DOHH2 (cell line): ENCODE data around the gene CFAP157.

Source experiments
- EZH2phosphoT487 ChIP-seq: fragments of 200-600 bp; sonication (generic); IDR thresholded peaks from 2 replicates; pipeline ENCODE4 v1.6.1; 2017; ENCODE audit warnings: borderline replicate concordance, mild to moderate bottlenecking, antibody characterized with exemption, low read length, moderate library complexity, mixed read lengths
- TF ChIP-seq, protein P1 (sequence below): fragments of 200-600 bp; sonication (generic); IDR thresholded peaks from one replicate; pipeline ENCODE4 v1.5.1; 2014; ENCODE audit warnings: antibody characterized with exemption, mild to moderate bottlenecking, low read depth, low read length; ENCODE audit not compliant: poor library complexity, severe bottlenecking

DNA sequence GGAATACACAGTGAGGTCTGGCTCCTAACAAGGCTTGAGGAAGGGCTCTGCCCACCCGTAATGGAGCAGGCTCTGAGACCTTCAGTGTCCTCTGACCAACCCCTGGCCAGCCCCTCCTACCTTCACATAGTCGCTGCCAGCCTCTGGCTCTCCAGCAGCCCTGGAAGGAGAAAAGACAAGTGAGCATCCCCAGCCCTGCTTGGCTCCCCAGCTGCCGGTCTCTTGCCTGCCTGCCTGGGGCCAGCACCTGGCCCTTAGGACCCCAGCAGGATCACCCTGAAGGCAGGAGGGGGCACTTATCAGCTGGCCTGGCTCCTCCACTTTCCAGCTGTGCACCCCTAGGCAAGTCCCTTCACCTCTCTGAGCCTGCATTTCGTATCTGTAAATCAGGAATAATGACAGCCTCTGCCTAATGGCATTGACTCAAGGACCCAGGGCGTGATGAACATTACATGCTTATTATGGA is 54.7 kb downstream of the CFAP157 start:
- no peak for TF ChIP-seq EZH2phosphoT487
- TF ChIP-seq, protein P1, sequence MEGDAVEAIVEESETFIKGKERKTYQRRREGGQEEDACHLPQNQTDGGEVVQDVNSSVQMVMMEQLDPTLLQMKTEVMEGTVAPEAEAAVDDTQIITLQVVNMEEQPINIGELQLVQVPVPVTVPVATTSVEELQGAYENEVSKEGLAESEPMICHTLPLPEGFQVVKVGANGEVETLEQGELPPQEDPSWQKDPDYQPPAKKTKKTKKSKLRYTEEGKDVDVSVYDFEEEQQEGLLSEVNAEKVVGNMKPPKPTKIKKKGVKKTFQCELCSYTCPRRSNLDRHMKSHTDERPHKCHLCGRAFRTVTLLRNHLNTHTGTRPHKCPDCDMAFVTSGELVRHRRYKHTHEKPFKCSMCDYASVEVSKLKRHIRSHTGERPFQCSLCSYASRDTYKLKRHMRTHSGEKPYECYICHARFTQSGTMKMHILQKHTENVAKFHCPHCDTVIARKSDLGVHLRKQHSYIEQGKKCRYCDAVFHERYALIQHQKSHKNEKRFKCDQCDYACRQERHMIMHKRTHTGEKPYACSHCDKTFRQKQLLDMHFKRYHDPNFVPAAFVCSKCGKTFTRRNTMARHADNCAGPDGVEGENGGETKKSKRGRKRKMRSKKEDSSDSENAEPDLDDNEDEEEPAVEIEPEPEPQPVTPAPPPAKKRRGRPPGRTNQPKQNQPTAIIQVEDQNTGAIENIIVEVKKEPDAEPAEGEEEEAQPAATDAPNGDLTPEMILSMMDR, result no peak
